B cell (primary cell): ENCODE results near the gene TTC21A.

Source experiments
- EZH2 ChIP-seq: IDR thresholded peaks from 2 replicates; pipeline ENCODE4 v1.6.1; 2012; ENCODE audit warnings: borderline replicate concordance, low read depth, mild to moderate bottlenecking, moderate library complexity, low read length; ENCODE audit not compliant: insufficient read depth, poor library complexity, severe bottlenecking
- TF ChIP-seq, protein P1 (sequence below): fragments of 200-600 bp; IDR thresholded peaks from one replicate; pipeline ENCODE4 v1.8.0; 2022; ENCODE audit warnings: antibody characterized with exemption, mild to moderate bottlenecking

DNA sequence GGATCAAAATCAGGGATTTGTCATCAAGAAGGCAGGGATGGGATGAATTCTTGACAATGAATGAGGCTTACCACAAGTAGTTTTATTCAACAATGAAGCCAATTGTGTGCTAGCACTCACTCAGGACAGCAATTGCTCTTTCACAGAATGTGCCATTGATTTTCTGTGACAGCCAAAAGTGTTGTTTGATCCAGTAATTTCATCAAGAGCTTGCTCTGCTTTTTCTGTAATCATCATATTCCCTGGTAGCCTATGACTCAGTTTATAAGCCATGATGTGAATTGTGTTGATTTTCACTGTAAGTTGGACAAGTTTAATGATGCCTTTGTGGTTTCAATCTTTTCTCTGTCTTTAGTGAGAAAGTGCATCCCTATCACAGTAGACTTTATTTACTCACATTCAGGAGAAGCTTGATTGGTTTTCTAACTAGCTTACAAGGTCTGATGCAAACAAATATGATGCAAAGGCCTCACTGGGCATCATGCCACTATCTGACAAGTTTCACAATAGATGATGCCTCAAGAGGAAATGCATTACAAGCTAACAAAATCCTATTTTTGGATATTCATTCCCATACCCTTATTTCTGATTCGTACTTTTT lies 59.6 kb downstream of the TTC21A start:
- TF ChIP-seq, protein P1, sequence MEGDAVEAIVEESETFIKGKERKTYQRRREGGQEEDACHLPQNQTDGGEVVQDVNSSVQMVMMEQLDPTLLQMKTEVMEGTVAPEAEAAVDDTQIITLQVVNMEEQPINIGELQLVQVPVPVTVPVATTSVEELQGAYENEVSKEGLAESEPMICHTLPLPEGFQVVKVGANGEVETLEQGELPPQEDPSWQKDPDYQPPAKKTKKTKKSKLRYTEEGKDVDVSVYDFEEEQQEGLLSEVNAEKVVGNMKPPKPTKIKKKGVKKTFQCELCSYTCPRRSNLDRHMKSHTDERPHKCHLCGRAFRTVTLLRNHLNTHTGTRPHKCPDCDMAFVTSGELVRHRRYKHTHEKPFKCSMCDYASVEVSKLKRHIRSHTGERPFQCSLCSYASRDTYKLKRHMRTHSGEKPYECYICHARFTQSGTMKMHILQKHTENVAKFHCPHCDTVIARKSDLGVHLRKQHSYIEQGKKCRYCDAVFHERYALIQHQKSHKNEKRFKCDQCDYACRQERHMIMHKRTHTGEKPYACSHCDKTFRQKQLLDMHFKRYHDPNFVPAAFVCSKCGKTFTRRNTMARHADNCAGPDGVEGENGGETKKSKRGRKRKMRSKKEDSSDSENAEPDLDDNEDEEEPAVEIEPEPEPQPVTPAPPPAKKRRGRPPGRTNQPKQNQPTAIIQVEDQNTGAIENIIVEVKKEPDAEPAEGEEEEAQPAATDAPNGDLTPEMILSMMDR = no peak
- TF ChIP-seq EZH2 = no peak
